Activated B cell treated with CpG ODN at 0.5 μM for 24 hours (primary cell): ENCODE data around the gene HOXC4. TPM values are rescaled to one million over a fixed set of nuclear protein-coding genes. Genes with fewer than 3 reads are reported as not detected.

ENCODE experiments used
- ATAC-seq: fragments of 200-7000 bp; cut with Tn5 transposase; one replicate; pipeline ENCODE4 v1.10.0; 2021; ENCODE audit warnings: low read depth, mild to moderate bottlenecking, moderate library complexity
- CTCF ChIA-PET: fragments of 350-600 bp; sonication (Branson Sonifier 250); formaldehyde crosslinking; loops from one replicate; lab custom pipeline; 2021; ENCODE audit warnings: antibody characterized with exemption; lab: Charles Lee
- POLR2A ChIA-PET: fragments of 350-600 bp; sonication (Branson Sonifier 250); formaldehyde crosslinking; loops from one replicate; lab custom pipeline; 2021; ENCODE audit warnings: antibody characterized with exemption; lab: Charles Lee
- DNase-seq: peaks from one replicate; pipeline ENCODE4 v3.0.0; 2022
- H3K27ac Mint-ChIP-seq: one replicate; pipeline ENCODE4 v1.8.0; 2020; ENCODE audit warnings: mixed read lengths
- H3K27me3 Mint-ChIP-seq: one replicate; pipeline ENCODE4 v1.8.0; 2021; ENCODE audit warnings: mixed read lengths
- H3K36me3 Mint-ChIP-seq: one replicate; pipeline ENCODE4 v1.8.0; 2021; ENCODE audit warnings: low read depth, mixed read lengths
- H3K4me1 Mint-ChIP-seq: one replicate; pipeline ENCODE4 v1.8.0; 2021; ENCODE audit warnings: mixed read lengths
- H3K4me3 Mint-ChIP-seq: one replicate; pipeline ENCODE4 v1.8.0; 2020; ENCODE audit warnings: mild to moderate bottlenecking, mixed read lengths
- H3K9me3 Mint-ChIP-seq: one replicate; pipeline ENCODE4 v1.8.0; 2020; ENCODE audit warnings: mixed read lengths
- intact Hi-C: fragments of 100-400 bp; cut with micrococcal nuclease; formaldehyde crosslinking; loops from one replicate; pipeline ENCODE4 v1.15.1; 2024
- total RNA-seq: library from RNA; stranded (reverse); gene quantifications from 2 replicates; pipeline ENCODE4 v1.2.3, GENCODE V29; 2022
- TF ChIP-seq, protein P1 (sequence below): fragments of 200-600 bp; IDR thresholded peaks from one replicate; pipeline ENCODE4 v1.8.0; 2022; ENCODE audit warnings: antibody characterized with exemption, mild to moderate bottlenecking

The HOXC4 gene
- total RNA-seq, 1 donor from 2014 or later, result 4.3 TPM

DNA sequence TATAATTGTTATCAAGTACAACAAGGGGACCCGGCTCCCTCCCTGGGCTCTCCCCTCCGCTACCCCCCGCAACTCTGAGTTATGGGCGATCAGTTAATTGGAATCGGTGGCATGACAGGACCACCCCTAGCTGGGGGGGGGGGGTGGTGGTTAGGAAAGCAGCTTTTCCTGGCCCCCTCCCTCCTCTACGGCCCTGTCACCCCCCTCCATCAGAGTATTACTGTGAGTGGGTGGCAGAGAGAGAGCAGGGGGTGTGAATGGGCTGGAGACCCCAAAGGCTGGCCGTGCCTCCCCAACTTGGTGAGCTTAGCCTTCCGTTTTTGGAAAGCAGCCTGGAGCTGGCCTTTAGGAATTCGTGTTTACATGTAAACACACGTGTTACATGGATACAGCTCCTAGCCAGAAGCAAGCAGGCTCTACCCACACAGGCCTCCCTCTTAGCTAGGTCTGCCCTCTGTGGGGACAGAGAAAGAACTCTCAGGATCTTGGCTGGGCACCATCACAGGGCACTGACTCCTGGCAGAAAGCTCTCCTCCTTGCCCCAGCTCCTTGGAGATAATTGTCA is 1.1 kb upstream of the HOXC4 start:
- intact Hi-C loops, result loop anchor here (1.0 to 5.0 kb wide), 6 partner anchors 18 to 326 kb away; partner anchors contain the start of genes CALCOCO1, CBX5, HNRNPA1 and HOXC12
- TF ChIP-seq, protein P1, sequence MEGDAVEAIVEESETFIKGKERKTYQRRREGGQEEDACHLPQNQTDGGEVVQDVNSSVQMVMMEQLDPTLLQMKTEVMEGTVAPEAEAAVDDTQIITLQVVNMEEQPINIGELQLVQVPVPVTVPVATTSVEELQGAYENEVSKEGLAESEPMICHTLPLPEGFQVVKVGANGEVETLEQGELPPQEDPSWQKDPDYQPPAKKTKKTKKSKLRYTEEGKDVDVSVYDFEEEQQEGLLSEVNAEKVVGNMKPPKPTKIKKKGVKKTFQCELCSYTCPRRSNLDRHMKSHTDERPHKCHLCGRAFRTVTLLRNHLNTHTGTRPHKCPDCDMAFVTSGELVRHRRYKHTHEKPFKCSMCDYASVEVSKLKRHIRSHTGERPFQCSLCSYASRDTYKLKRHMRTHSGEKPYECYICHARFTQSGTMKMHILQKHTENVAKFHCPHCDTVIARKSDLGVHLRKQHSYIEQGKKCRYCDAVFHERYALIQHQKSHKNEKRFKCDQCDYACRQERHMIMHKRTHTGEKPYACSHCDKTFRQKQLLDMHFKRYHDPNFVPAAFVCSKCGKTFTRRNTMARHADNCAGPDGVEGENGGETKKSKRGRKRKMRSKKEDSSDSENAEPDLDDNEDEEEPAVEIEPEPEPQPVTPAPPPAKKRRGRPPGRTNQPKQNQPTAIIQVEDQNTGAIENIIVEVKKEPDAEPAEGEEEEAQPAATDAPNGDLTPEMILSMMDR, result no peak
- DNase-seq (no peak), ATAC-seq (no peak)
- POLR2A ChIA-PET, result interaction anchor here (0.7 to 3.7 kb wide), 11 partner anchors 8 to 227 kb away, joined by 3 to 29 read pairs (median 9); partner anchors contain the start of genes CBX5, HNRNPA1 and SMUG1
- Mint-ChIP-seq H3K36me3 (no peaks in the 10 kb centered on the region), H3K27me3 (peaks cover 39% of the 10 kb centered on the region), H3K4me1 (peaks cover 54% of the 10 kb centered on the region), H3K4me3 (peak overlapping the region; percentile 88), H3K9me3 (no peaks in the 10 kb centered on the region), H3K27ac (peak overlapping the region; percentile 89)
- CTCF ChIA-PET, result interaction anchor here (0.7 to 2.7 kb wide), 7 partner anchors 12 to 155 kb away, joined by 3 to 15 read pairs (median 4); partner anchors contain the start of gene HOXC5

DNA sequence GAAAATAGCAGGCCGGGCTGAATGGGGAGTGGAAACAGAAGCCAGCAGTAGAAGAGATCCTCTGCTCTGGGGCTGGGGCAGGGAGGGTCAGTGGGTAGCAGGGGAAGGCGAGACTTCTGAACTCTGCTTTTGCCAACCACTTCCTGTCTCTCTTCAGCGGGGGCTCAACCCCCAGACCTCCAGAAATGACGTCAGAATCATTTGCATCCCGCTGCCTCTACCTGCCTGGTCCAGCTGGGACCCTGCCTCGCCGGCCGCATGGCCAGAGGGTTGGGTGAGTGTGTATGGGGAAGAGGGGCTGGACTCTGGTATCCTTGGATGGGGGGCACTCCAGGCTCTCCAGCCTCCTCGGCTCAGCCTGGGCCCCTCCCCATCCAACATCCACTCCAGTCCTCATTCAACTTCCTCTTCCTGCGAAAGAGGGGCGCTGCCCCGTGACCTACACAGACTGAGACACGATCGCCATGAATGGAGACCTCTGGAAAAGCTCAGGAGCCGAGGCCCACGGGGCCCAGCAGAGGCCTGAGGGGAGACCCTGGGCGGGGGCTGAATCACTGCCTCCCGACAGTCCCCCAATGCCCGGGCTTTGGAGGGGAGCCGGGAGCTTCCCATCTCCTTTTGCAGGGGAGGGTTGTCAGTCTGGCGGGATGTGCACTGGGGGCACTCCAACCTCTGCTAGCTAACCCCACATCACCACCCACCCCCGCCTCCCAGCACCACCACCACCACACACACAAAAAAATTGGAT is 458 bp upstream of the HOXC4 start:
- H3K27me3 Mint-ChIP-seq, result peaks cover 33% of the 10 kb centered on the region
- TF ChIP-seq, protein P1, result no peak
- H3K36me3 Mint-ChIP-seq, result no peaks in the 10 kb centered on the region
- peak overlapping the region; percentile 88 for H3K4me3 Mint-ChIP-seq
- peak overlapping the region; percentile 89 for H3K27ac Mint-ChIP-seq
- ChIA-PET CTCF (interaction anchor here (0.8 to 2.7 kb wide), 9 partner anchors 12 to 148 kb away, joined by 3 to 15 read pairs (median 4); partner anchors contain the start of genes HOXC5 and SMUG1), POLR2A (interaction anchor here (0.6 to 3.7 kb wide), 16 partner anchors 8 to 1921 kb away, joined by 3 to 29 read pairs (median 4); partner anchors contain the start of genes CBX5, HNRNPA1, HOXC5 and RAB5B)
- no peaks in the 10 kb centered on the region for H3K9me3 Mint-ChIP-seq
- H3K4me1 Mint-ChIP-seq, result peaks cover 50% of the 10 kb centered on the region
- ATAC-seq (peak; percentile 72), DNase-seq (peak; percentile 45)
- intact Hi-C loops, result loop anchor here (1.0 to 5.0 kb wide), 6 partner anchors 18 to 326 kb away; partner anchors contain the start of genes CALCOCO1, CBX5, HNRNPA1 and HOXC12

DNA sequence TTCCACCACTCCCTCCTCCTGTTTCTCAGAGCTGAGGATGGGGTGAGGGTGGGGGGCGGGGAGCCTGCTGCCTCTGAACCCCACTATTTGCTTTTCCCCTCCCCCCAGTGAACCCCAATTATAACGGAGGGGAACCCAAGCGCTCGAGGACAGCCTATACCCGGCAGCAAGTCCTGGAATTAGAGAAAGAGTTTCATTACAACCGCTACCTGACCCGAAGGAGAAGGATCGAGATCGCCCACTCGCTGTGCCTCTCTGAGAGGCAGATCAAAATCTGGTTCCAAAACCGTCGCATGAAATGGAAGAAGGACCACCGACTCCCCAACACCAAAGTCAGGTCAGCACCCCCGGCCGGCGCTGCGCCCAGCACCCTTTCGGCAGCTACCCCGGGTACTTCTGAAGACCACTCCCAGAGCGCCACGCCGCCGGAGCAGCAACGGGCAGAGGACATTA is 1.1 kb downstream of the HOXC4 start:
- Mint-ChIP-seq H3K27me3 (peaks cover 19% of the 10 kb centered on the region), H3K4me3 (peak overlapping the region; percentile 88), H3K36me3 (peaks cover 2% of the 10 kb centered on the region), H3K27ac (no peak overlapping the region), H3K9me3 (no peaks in the 10 kb centered on the region), H3K4me1 (peaks cover 50% of the 10 kb centered on the region)
- intact Hi-C loops, result loop anchor here (5.0 kb wide), 1 partner anchor 102 kb away; the partner anchor contains the start of gene HOXC12
- DNase-seq (no peak), ATAC-seq (no peak)
- TF ChIP-seq, protein P1, result no peak
- POLR2A ChIA-PET, result interaction anchor here (0.6 to 3.7 kb wide), 3 partner anchors 135 to 162 kb away, joined by 5 to 29 read pairs (median 6); partner anchors contain the start of gene SMUG1
- CTCF ChIA-PET, result no interaction called here

- DNase-seq (no peak), ATAC-seq (no peak)
- Mint-ChIP-seq H3K27me3 (peaks cover 17% of the 10 kb centered on the region), H3K4me1 (peaks cover 42% of the 10 kb centered on the region), H3K27ac (no peak overlapping the region), H3K36me3 (peaks cover 2% of the 10 kb centered on the region), H3K9me3 (no peaks in the 10 kb centered on the region), H3K4me3 (peak overlapping the region; percentile 35)
- CTCF ChIA-PET, result no interaction called here
- POLR2A ChIA-PET, result no interaction called here
- TF ChIP-seq, protein P1, result no peak
- intact Hi-C loops, result no loop called here
Measured at GRCh38 chr12:54055552-54055951, 1.9 kb downstream of the HOXC4 start.
